Measurements from ENCODE around the gene OGFOD2.

Gene OGFOD2

GRCh38 chr12:122988612-122989212, 13.7 kb downstream of the OGFOD2 start:
- no peak for DNase-seq (ENCODE audit: low read depth, low spot score)

- DNase-seq (ENCODE audit: low read depth, low spot score), result no peak
Observed at GRCh38 chr12:122989225-122989839, 14.3 kb downstream of the OGFOD2 start.

GRCh38 chr12:122989874-122990419, 14.9 kb downstream of the OGFOD2 start:
- no peak for DNase-seq (ENCODE audit: low read depth, low spot score)

- DNase-seq (ENCODE audit: low read depth, low spot score), result no peak
Observed at GRCh38 chr12:122990561-122990960, 15.5 kb downstream of the OGFOD2 start.

- no peak for DNase-seq (ENCODE audit: low read depth, low spot score)
Observed at GRCh38 chr12:122990961-122991622, 16.0 kb downstream of the OGFOD2 start.

GRCh38 chr12:122991623-122992275, 16.7 kb downstream of the OGFOD2 start:
- DNase-seq (ENCODE audit: low read depth, low spot score), result no peak

- DNase-seq (ENCODE audit: low read depth, low spot score), result no peak
Observed at GRCh38 chr12:122992386-122992785, 17.3 kb downstream of the OGFOD2 start.

GRCh38 chr12:122994140-122994675, 19.2 kb downstream of the OGFOD2 start:
- no peak for DNase-seq (ENCODE audit: low read depth, low spot score)

GRCh38 chr12:122994781-122995502, 19.9 kb downstream of the OGFOD2 start:
- DNase-seq (ENCODE audit: low read depth, low spot score), result no peak

GRCh38 chr12:122995503-122996187, 20.6 kb downstream of the OGFOD2 start:
- DNase-seq (ENCODE audit: low read depth, low spot score), result no peak

- no peak for DNase-seq (ENCODE audit: low read depth, low spot score)
Observed at GRCh38 chr12:122996188-122996601, 21.2 kb downstream of the OGFOD2 start.

- DNase-seq (ENCODE audit: low read depth, low spot score), result no peak
Observed at GRCh38 chr12:122996621-122997342, 21.7 kb downstream of the OGFOD2 start.

GRCh38 chr12:122997343-122998250, 22.6 kb downstream of the OGFOD2 start:
- DNase-seq (ENCODE audit: low read depth, low spot score), result no peak

- no peak for DNase-seq (ENCODE audit: low read depth, low spot score)
Observed at GRCh38 chr12:122998316-122998715, 23.3 kb downstream of the OGFOD2 start.

GRCh38 chr12:122999196-122999946, 24.3 kb downstream of the OGFOD2 start:
- DNase-seq (ENCODE audit: low read depth, low spot score), result no peak

- DNase-seq (ENCODE audit: low read depth, low spot score), result no peak
Observed at GRCh38 chr12:122999986-123000420, 25.0 kb downstream of the OGFOD2 start.

- no peak for DNase-seq (ENCODE audit: low read depth, low spot score)
Observed at GRCh38 chr12:123000578-123000977, 25.5 kb downstream of the OGFOD2 start.

- DNase-seq (ENCODE audit: low read depth, low spot score), result no peak
Observed at GRCh38 chr12:123001464-123001863, 26.4 kb downstream of the OGFOD2 start.
